GM15510 (cell line): ENCODE data around the gene HBD.

Experiments used
- POLR2A ChIP-seq: IDR thresholded peaks from 3 replicates; pipeline ENCODE4 v1.6.1; 2011; ENCODE audit warnings: borderline replicate concordance; ENCODE audit not compliant: insufficient read length; ENCODE audit errors: extremely low read depth

Gene HBD

DNA sequence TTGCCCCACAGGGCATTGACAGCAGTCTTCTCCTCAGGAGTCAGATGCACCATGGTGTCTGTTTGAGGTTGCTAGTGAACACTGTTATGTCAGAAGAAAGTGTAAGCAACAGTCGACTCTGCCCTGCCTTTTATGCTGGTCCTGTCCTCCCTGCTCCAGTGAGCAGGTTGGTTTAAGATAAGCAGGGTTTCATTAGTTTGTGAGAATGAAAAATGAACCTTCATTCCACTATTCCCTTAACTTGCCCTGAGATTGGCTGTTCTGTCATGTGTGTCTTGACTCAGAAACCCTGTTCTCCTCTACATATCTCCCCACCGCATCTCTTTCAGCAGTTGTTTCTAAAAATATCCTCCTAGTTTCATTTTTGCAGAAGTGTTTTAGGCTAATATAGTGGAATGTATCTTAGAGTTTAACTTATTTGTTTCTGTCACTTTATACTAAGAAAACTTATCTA lies at the start of gene HBD:
Gene HBD (minus strand): TSS at position 103 of the 454 bp plus-strand sequence. CDS start 50 bp downstream, at position 53.
- no peak for TF ChIP-seq POLR2A

DNA sequence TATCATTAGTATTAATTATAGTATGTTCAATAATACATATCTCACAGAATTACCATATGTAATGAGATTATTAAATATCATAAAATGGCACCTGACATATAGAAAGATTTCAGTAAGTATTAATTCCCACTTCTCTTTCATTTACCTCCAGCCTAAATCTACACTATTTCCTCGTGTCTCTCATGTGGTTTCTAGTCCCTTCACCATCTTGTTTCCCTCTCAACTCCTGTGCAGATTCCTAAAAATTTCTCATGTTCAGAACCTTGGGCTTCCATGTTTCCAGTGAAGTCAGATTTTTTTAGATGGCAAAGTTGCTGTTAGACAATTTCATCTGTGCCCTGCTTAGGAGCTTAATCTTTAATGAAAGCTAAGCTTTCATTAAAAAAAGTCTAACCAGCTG lies 49.6 kb upstream of the HBD start:
- TF ChIP-seq POLR2A = no peak

- TF ChIP-seq POLR2A = no peak
Measured at GRCh38 chr11:5283086-5283485, 48.8 kb upstream of the HBD start.

GRCh38 chr11:5282628-5283027 lies 48.3 kb upstream of the HBD start:
- TF ChIP-seq POLR2A = no peak

- TF ChIP-seq POLR2A = no peak
Measured at GRCh38 chr11:5281596-5281995, 47.3 kb upstream of the HBD start.

GRCh38 chr11:5280582-5281102 lies 46.4 kb upstream of the HBD start:
- no peak for TF ChIP-seq POLR2A

DNA sequence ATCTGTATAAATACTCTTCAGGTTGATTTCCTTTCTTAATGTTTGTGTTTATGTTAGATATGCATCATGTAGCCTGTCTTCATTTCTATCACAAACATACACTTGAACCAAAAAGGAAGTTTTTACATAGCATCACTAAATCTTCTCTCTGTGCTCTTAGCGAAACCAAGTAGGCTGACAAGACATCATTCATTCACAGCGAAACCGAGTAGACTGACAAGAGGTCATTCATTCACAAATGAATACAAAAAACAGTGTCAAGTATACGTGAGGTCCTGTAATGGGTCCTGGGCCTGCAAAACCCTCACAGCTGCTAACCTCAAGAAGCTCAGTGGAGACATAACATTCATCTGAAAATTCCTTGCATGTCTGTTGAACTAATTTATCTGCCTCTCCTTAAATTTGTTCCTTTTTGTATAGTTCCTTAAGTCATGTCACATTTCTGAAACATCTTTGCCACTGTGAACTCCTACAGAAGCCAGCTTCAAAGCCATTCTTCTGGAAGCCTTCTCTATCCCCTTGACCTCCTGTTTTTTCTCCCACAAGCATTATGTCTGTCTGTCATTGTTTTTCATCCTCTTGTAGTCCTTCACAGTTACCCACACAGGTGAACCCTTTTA lies 45.3 kb upstream of the HBD start:
- no peak for TF ChIP-seq POLR2A

DNA sequence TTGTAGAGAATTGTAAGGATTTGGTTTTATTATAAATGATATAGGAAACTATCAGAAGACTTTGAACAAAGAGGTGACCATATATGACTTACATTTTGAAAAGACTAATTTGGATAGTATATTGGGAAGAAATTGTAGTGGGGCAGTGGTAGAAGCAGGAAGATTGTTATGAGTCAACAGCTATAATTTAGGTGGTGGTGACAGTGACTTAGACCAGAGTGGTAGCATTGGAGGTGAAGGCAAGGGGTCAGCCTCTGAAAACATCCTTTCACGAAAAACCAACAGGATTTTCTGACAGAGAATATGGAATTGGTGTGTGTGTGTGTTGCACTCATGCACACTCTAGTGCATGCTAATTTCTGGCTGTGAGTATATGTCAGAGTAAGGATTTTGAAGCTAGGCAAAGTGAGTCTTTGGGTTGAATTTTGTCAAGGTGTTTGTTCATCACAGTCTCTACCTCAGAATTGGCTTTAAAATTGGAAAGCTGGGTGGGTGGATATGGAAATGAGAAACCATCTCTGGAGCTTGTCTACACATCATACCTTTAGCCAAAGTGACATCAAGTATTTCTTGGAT lies 43.6 kb upstream of the HBD start:
- no peak for TF ChIP-seq POLR2A

DNA sequence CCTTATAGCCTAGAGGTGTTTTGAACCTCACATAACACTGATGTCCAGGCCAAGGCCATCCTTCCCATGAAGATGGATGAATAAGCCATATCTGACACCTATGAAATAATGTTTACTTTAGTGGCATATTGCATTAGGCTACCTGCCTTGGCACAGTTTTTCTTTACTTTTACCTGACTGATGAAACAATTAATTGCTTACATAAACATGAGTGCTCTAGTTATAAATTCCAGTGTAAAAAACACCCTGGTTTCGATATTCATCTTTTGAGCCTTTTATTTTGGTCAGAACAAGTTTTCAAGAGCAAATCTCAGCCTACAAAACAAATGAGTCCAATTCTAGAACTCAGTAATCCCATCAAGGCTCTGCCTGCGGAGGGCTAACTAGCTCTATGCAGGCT lies 42.4 kb upstream of the HBD start:
- TF ChIP-seq POLR2A = no peak

DNA sequence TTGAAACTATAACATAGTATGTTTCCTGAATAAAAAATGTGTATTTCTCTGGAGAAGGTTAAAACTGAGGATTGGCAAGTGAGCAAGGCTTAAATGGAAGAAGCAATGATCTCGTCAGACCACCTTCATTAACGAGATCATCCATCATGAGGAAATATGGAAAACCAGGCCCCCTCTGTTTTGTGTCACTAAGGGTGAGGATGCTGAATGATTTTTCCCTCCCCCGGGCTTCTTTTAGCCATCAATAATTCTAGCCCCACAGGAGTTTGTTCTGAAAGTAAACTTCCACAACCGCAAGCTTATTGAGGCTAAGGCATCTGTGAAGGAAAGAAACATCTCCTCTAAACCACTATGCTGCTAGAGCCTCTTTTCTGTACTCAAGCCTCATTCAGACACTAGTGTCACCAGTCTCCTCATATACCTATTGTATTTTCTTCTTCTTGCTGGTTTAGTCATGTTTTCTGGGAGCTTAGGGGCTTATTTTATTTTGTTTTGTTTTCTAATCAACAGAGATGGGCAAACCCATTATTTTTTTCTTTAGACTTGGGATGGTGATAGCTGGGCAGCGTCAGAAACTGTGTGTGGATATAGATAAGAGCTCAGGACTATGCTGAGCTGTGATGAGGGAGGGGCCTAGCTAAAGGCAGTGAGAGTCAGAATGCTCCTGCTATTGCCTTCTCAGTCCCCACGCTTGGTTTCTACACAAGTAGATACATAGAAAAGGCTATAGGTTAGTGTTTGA lies 41.3 kb upstream of the HBD start:
- TF ChIP-seq POLR2A = no peak

GRCh38 chr11:5274395-5274794 lies 40.1 kb upstream of the HBD start:
- no peak for TF ChIP-seq POLR2A

- no peak for TF ChIP-seq POLR2A
Measured at GRCh38 chr11:5272395-5273017, 38.2 kb upstream of the HBD start.

DNA sequence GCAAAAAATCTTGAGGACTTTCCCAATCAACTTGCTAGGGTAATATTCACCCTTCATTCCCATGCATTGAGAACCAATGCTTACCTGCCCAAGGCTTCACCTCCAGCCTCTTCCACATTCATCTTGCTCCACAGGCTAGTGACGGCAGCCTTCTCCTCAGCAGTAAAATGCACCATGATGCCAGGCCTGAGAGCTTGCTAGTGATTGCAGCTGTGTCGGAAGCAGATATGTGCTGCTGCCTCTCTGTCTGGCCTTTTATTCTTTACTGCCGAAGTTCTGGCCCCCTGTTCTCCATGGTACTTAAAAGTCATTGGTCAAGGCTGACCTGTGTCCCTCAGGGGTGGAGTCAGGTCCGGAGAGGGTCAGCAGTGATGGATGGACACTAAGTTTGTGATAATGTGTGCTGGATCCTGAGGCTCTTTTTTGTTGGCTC lies 35.4 kb upstream of the HBD start, which contains the start of gene HBE1:
Gene HBE1 (minus strand): TSS at position 231 of the 433 bp plus-strand sequence. CDS start 55 bp downstream, at position 176.
- no peak for TF ChIP-seq POLR2A

- no peak for TF ChIP-seq POLR2A
Measured at GRCh38 chr11:5267033-5267563, 32.8 kb upstream of the HBD start.

GRCh38 chr11:5266609-5267008 lies 32.3 kb upstream of the HBD start:
- no peak for TF ChIP-seq POLR2A
